ENCODE data around the gene TRIB2.
A peak's percentile ranks its signal among the peaks of the same experiment; 100 is the strongest.

TRIB2 gene

GRCh38 chr2:12720754-12721378, 4.1 kb downstream of the TRIB2 start:
- DNase-seq, result no peak

GRCh38 chr2:12721566-12722446, 5.1 kb downstream of the TRIB2 start:
- DNase-seq, result peak in 1 of 2 experiments; percentile 40

- DNase-seq, result no peak
Observed at GRCh38 chr2:12722447-12723316, 5.9 kb downstream of the TRIB2 start.

- no peak for DNase-seq
Observed at GRCh38 chr2:12723736-12724463, 7.2 kb downstream of the TRIB2 start.

- DNase-seq, result no peak
Observed at GRCh38 chr2:12725233-12726187, 8.8 kb downstream of the TRIB2 start.

GRCh38 chr2:12726271-12726670, 9.5 kb downstream of the TRIB2 start:
- no peak for DNase-seq

GRCh38 chr2:12727065-12727464, 10.3 kb downstream of the TRIB2 start:
- no peak for DNase-seq

- no peak for DNase-seq
Observed at GRCh38 chr2:12727641-12728040, 10.9 kb downstream of the TRIB2 start.

- no peak for DNase-seq
Observed at GRCh38 chr2:12728221-12728777, 11.6 kb downstream of the TRIB2 start.

- no peak for DNase-seq
Observed at GRCh38 chr2:12730265-12730664, 13.5 kb downstream of the TRIB2 start.

- no peak for DNase-seq
Observed at GRCh38 chr2:12731701-12732280, 15.1 kb downstream of the TRIB2 start.

GRCh38 chr2:12732651-12733050, 15.9 kb downstream of the TRIB2 start:
- DNase-seq, result no peak

GRCh38 chr2:12733846-12734245, 17.1 kb downstream of the TRIB2 start:
- no peak for DNase-seq

GRCh38 chr2:12734914-12735654, 18.3 kb downstream of the TRIB2 start:
- no peak for DNase-seq

GRCh38 chr2:12737297-12737696, 20.6 kb downstream of the TRIB2 start:
- no peak for DNase-seq

- no peak for DNase-seq
Observed at GRCh38 chr2:12737738-12738485, 21.2 kb downstream of the TRIB2 start.

GRCh38 chr2:12739721-12740254, 23.1 kb downstream of the TRIB2 start:
- DNase-seq, result no peak

GRCh38 chr2:12741380-12741779, 24.6 kb downstream of the TRIB2 start:
- no peak for DNase-seq

GRCh38 chr2:12742891-12743290, 26.2 kb downstream of the TRIB2 start:
- no peak for DNase-seq

Data from activated CD4-positive, alpha-beta T cell treated with anti-CD3 and anti-CD28 coated beads, Interleukin-2, amount 50 U/mL, for 4 hours (primary cell).